Smooth muscle cell (in vitro differentiated cells): ENCODE measurements around the gene VPS72. TPM values are rescaled to one million over a fixed set of nuclear protein-coding genes. Genes with fewer than 3 reads are reported as not detected.

ENCODE experiments used
- DNase-seq: peaks from one replicate; lab custom pipeline; 2025; ENCODE audit not compliant: unreplicated experiment; lab: John Stamatoyannopoulos, UW
- H2AFZ ChIP-seq: fragments of 200-600 bp; sonication (generic); 2 replicates; pipeline ENCODE4 v1.6.0; 2016; ENCODE audit warnings: antibody characterized with exemption, low read depth, mild to moderate bottlenecking
- H3F3A ChIP-seq: fragments of 200-600 bp; sonication (generic); 2 replicates; pipeline ENCODE4 v1.6.0; 2017; ENCODE audit warnings: antibody characterized with exemption, low read depth
- H3K27ac ChIP-seq: fragments of 200-600 bp; sonication (generic); 2 replicates; pipeline ENCODE4 v1.5.1; 2016; ENCODE audit warnings: low read depth, mild to moderate bottlenecking
- H3K27me3 ChIP-seq: fragments of 200-600 bp; sonication (generic); 2 replicates; pipeline ENCODE4 v1.6.1; 2016; ENCODE audit warnings: low read depth, mild to moderate bottlenecking
- H3K36me3 ChIP-seq: fragments of 200-600 bp; sonication (generic); 2 replicates; pipeline ENCODE4 v1.5.1; 2016; ENCODE audit warnings: low read depth
- H3K4me1 ChIP-seq: fragments of 200-600 bp; sonication (generic); 2 replicates; pipeline ENCODE4 v1.5.1; 2016; ENCODE audit warnings: low read depth
- H3K4me2 ChIP-seq: fragments of 200-600 bp; sonication (generic); 2 replicates; pipeline ENCODE4 v1.6.0; 2016; ENCODE audit warnings: mild to moderate bottlenecking
- H3K4me3 ChIP-seq: fragments of 200-600 bp; sonication (generic); 2 replicates; pipeline ENCODE4 v1.5.1; 2016; ENCODE audit warnings: mild to moderate bottlenecking
- H3K79me2 ChIP-seq: fragments of 200-600 bp; sonication (generic); 2 replicates; pipeline ENCODE4 v1.6.0; 2016; ENCODE audit warnings: low read depth, mild to moderate bottlenecking
- H3K9ac ChIP-seq: fragments of 200-600 bp; sonication (generic); 2 replicates; pipeline ENCODE4 v1.6.0; 2016; ENCODE audit warnings: low read depth
- H3K9me3 ChIP-seq: fragments of 200-600 bp; sonication (generic); replicated peaks from 2 replicates; pipeline ENCODE4 v1.5.1; 2016; ENCODE audit warnings: low read depth
- H4K20me1 ChIP-seq: fragments of 200-600 bp; sonication (generic); 2 replicates; pipeline ENCODE4 v1.6.0; 2016; ENCODE audit warnings: low read depth
- CTCF ChIP-seq: fragments of 200-600 bp; sonication (generic); IDR thresholded peaks from 2 replicates; pipeline ENCODE4 v1.5.1; 2017; ENCODE audit warnings: borderline replicate concordance, mild to moderate bottlenecking, antibody characterized with exemption; ENCODE audit not compliant: insufficient read depth, poor library complexity, severe bottlenecking
- WGBS: methylation state at CpG from one replicate; pipeline ENCODE4 v1.1.7; 2016; ENCODE audit warnings: low lambda C conversion rate; 5-methylcytosine and 5-hydroxymethylcytosine counted together
- polyA plus RNA-seq: library from polyadenylated mRNA; unstranded; fragments of >200 nt; fragmentation: Nextera tagmentation; extraction: Ambion mirVana; gene quantifications from 2 replicates; pipeline ENCODE4 v1.2.1, GENCODE V29; 2016
- total RNA-seq: library from RNA; depleted of rRNA; stranded (reverse); fragments of >200 nt; gene quantifications from 2 replicates; pipeline ENCODE4 v1.2.3, GENCODE V29; 2014

The VPS72 gene
- total RNA-seq (35.0 and 44.9 TPM in 2 replicates), polyA plus RNA-seq (57.9 and 74.1 TPM in 2 replicates)

GRCh38 chr1:151189637-151190445 is at the start of gene VPS72:
VPS72 (minus strand) TSS chr1:151190197; CDS start chr1:151190121, 76 bp downstream.
- H3K4me3 ChIP-seq, result peak within 1 kb of the TSS; percentile 99
- under 1% methylated on average over 36 of the region's 42 CpGs for WGBS
- H3K27me3 ChIP-seq, result no peaks in the 10 kb centered on the region
- DNase-seq, result peak; percentile 23
- peaks cover 35% of the 10 kb centered on the region for H3K79me2 ChIP-seq
- H4K20me1 ChIP-seq, result no peaks in the 10 kb centered on the region
- peak within 1 kb of the TSS; percentile 95 for H2AFZ ChIP-seq
- no peak for TF ChIP-seq CTCF
- H3K36me3 ChIP-seq, result no peaks in the 10 kb centered on the region
- peak within 1 kb of the TSS; percentile 95 for H3K4me2 ChIP-seq
- H3K4me1 ChIP-seq, result peaks cover 9% of the 10 kb centered on the region
- H3K9ac ChIP-seq, result peak within 1 kb of the TSS; percentile 86
- peak within 1 kb of the TSS; percentile 75 for H3K27ac ChIP-seq
- no peaks in the 10 kb centered on the region for H3F3A ChIP-seq
- H3K9me3 ChIP-seq, result no peaks in the 10 kb centered on the region

- H3K27me3 ChIP-seq, result no peaks in the 10 kb centered on the region
- H3F3A ChIP-seq, result peaks cover 5% of the 10 kb centered on the region
- no peak overlapping the region for H3K4me3 ChIP-seq
- WGBS, result 41% methylated on average over 1 of the region's 1 CpG
- TF ChIP-seq CTCF, result no peak
- H3K36me3 ChIP-seq, result peaks cover 40% of the 10 kb centered on the region
- no peak overlapping the region for H3K4me2 ChIP-seq
- H3K9ac ChIP-seq, result no peak overlapping the region
- H3K27ac ChIP-seq, result peak overlapping the region; percentile 55
- H4K20me1 ChIP-seq, result peaks cover 15% of the 10 kb centered on the region
- no peak overlapping the region for H2AFZ ChIP-seq
- H3K9me3 ChIP-seq, result no peaks in the 10 kb centered on the region
- DNase-seq, result no peak
- no peaks in the 10 kb centered on the region for H3K4me1 ChIP-seq
- no peaks in the 10 kb centered on the region for H3K79me2 ChIP-seq
These were observed 48.4 kb upstream of the VPS72 start for GRCh38 chr1:151238467-151238739.

- no peak overlapping the region for H3K9ac ChIP-seq
- no peak overlapping the region for H2AFZ ChIP-seq
- H3K27ac ChIP-seq, result peak overlapping the region; percentile 55
- no peaks in the 10 kb centered on the region for H3K79me2 ChIP-seq
- WGBS, result 82% methylated on average over 4 of the region's 4 CpGs
- H3K9me3 ChIP-seq, result no peaks in the 10 kb centered on the region
- no peak overlapping the region for H3K4me3 ChIP-seq
- peaks cover 5% of the 10 kb centered on the region for H3F3A ChIP-seq
- H3K4me1 ChIP-seq, result no peaks in the 10 kb centered on the region
- no peaks in the 10 kb centered on the region for H3K27me3 ChIP-seq
- H3K4me2 ChIP-seq, result no peak overlapping the region
- H3K36me3 ChIP-seq, result peaks cover 40% of the 10 kb centered on the region
- no peak for DNase-seq
- no peak for TF ChIP-seq CTCF
- H4K20me1 ChIP-seq, result peaks cover 15% of the 10 kb centered on the region
These were observed 47.9 kb upstream of the VPS72 start for GRCh38 chr1:151237678-151238466.
